HG03521 (cell line): ENCODE measurements around the gene SRF.

Source experiments
- ATAC-seq: cut with Tn5 transposase; IDR thresholded peaks from one replicate; pipeline ENCODE4 v1.9.1; 2021; ENCODE audit warnings: mild to moderate bottlenecking, moderate library complexity; ENCODE audit not compliant: unreplicated experiment

SRF gene

GRCh38 chr6:43181621-43181941 lies 10.5 kb downstream of the SRF start:
- no peak for ATAC-seq

GRCh38 chr6:43181942-43182860 lies 11.1 kb downstream of the SRF start, which contains the start of gene CUL9:
TSS of gene CUL9 (plus strand) at chr6:43182196. CDS start at chr6:43184311, 2,115 bp downstream.
- peak; percentile 94 for ATAC-seq

- ATAC-seq = no peak
Measured at GRCh38 chr6:43183441-43183840, 12.4 kb downstream of the SRF start.

DNA sequence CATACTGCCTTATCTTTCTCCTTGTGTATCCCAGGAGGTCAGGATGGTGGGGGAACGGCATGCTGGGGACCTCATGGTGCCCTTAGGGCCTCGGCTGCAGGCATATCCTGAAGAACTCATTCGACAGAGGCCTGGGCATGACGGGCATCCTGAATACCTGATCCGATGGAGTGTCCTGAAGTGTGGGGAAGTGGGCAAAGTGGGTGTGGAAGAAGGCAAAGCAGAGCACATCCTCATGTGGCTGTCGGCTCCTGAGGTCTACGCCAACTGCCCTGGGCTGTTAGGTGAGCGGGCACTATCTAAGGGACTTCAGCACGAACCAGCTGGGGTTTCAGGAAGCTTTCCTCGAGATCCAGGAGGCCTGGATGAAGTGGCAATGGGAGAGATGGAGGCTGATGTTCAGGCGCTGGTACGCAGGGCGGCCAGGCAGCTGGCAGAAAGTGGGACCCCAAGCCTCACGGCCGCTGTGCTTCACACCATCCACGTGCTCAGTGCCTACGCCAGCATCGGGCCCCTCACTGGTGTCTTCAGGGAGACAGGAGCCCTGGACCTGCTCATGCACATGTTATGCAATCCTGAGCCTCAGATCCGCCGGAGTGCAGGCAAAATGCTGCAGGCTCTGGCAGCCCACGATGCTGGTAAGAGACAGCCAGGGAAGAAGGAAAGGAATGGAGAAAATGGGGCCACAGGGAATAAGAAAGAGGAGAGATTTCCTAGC lies 13.4 kb downstream of the SRF start:
- ATAC-seq = no peak

- no peak for ATAC-seq
Measured at GRCh38 chr6:43185391-43185985, 14.4 kb downstream of the SRF start.

- no peak for ATAC-seq
Measured at GRCh38 chr6:43186019-43186418, 14.9 kb downstream of the SRF start.

- no peak for ATAC-seq
Measured at GRCh38 chr6:43186706-43187105, 15.6 kb downstream of the SRF start.

- no peak for ATAC-seq
Measured at GRCh38 chr6:43187821-43188220, 16.8 kb downstream of the SRF start.

DNA sequence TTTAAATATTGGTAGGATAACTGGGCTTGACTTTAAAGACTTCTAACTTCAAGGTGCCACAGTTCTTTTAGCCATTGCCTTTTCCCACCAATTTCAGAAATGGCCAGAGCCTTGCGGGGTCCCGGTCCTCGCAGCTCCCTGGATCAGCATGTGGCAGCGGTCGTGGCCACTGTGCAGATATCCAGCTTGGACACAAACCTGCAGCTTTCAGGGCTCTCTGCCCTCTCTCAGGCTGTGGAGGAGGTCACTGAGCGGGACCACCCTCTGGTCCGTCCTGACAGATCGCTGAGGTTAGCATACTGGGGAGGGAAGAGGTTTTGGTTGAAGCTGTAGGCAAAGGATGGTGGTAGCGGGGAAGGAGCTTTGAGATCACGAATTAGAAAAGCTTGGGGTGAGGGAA lies 17.4 kb downstream of the SRF start:
- ATAC-seq = no peak

DNA sequence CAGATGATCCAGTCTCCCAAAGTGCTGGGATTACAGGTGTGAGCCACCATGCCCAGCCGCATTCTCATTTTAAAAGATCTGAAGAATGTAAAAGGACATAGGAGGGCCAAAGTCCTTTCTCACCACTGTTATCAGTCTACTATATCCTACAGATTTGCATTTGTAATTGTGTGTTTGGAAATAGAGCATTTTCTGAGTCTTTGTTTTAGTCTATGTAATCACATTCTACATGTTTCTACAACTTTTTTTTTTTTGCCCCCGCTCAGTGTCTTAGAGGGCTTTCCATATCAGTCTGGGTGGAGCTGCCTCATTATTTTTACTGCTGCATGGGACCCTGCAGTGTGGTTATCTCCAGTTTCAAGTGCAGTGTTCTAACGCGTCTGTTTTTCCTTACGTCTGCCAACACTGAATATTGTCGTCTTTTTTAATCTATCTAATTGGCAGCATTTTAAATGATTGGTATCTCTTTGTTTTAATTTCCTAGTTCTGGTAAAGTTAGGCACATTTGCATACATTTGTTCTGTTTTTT lies 18.8 kb downstream of the SRF start:
- ATAC-seq = no peak

DNA sequence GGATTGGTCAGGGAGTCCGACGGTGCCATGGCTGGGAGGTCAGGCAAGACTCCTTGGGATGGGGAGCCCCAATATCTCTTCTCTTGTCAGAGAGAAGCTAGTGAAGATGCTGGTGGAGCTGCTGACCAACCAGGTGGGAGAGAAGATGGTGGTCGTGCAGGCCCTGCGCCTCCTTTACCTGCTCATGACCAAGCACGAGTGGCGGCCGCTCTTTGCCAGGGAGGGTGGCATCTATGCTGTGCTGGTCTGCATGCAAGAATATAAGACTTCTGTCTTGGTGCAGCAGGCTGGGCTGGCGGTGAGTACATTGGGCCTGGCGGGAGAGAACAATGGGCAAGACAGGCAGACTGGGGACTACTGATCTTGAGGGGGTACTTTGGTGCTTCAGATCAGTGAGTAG lies 21.8 kb downstream of the SRF start:
- ATAC-seq = no peak

GRCh38 chr6:43193929-43194328 lies 22.9 kb downstream of the SRF start:
- ATAC-seq = no peak

GRCh38 chr6:43196337-43196736 lies 25.3 kb downstream of the SRF start:
- ATAC-seq = no peak

DNA sequence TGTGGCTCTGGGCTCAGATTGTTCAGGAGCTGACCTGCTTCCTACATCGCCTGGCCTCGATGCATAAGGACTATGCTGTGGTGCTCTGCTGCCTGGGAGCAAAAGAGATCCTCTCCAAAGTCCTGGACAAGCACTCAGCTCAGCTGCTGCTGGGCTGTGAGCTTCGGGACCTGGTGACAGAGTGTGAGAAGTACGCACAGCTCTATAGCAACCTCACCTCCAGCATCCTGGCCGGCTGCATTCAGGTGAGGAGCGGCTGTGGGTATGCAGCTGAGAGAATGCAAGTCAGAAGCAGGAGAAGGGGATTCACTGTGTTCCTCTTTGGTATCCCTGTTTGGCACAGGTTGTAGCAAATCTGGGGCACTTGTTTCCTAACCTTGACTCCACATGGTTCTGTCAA lies 28.8 kb downstream of the SRF start:
- no peak for ATAC-seq

DNA sequence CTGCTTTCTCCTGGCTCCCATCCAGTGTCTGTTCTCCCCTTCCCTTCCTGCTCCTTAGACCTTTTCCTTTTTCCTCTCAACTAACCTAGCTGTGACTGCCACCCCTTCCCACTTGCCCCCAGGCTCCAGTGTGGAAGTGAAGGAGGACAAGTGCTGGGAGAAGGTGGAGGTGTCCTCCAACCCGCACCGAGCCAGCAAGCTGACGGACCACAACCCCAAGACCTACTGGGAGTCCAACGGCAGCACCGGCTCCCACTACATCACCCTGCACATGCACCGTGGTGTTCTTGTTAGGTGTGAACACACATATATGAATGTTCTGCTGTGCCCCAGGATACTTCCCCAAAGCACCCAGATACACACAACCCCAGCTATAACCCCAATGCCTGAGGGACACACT lies 29.5 kb downstream of the SRF start:
- no peak for ATAC-seq

DNA sequence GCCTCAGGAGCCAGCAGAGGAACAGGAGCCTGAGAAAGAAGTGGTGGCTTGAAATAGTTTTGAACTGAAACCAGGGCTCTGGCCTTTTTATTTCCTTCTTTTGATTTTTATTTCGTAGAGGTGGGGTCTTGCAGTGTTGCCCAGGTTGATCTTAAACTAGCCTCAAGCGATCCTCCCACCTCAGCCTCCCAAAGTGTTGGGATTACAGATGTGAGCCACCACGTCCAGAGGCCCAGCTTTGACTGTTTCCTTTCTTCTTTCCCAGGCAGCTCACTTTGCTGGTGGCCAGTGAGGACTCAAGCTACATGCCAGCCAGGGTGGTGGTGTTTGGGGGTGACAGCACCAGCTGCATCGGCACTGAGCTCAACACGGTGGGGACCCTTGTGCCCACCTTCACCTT lies 31.4 kb downstream of the SRF start:
- no peak for ATAC-seq

DNA sequence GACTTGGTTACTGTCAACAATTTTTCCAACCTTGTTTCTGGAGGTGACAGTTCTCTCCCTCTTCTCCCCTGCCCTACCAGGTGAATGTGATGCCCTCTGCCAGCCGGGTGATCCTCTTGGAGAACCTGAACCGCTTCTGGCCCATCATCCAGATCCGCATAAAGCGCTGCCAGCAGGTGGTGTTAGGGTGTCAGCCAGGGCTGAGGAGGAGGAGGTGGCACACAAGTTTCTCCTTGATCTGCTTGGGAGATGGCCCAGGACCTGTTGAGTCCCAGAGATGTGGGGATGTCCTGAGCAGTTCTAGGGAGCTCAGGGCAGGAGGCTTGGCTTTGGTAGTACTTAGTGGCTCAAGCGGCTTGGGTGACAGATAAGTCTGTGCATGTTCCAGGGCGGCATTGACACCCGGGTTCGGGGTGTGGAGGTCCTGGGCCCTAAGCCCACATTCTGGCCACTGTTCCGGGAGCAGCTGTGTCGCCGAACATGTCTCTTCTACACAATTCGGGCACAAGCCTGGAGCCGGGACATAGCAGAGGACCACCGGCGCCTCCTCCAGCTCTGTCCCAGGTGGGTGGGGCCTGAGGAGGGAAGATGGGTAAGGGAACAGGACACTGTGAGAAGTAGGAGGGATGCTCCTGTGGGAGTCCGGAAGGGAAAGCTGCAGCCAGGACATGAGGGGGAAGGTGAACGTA lies 32.1 kb downstream of the SRF start:
- ATAC-seq = no peak

- no peak for ATAC-seq
Measured at GRCh38 chr6:43203718-43204095, 32.6 kb downstream of the SRF start.

- ATAC-seq = no peak
Measured at GRCh38 chr6:43204271-43205105, 33.4 kb downstream of the SRF start.

GRCh38 chr6:43205849-43206248 lies 34.8 kb downstream of the SRF start:
- ATAC-seq = no peak
